Vagina (tissue), 2 donors: ENCODE measurements around the gene XKRX.

Experiments used
- POLR2A ChIP-seq, 2 donors: fragments of 450-650 bp; IDR thresholded peaks; one replicate each; pipeline ENCODE4 v1.6.1; 2017; ENCODE audit warnings: antibody characterized with exemption in 2 of 2, mild to moderate bottlenecking in 2 of 2, moderate library complexity in 2 of 2
- POLR2AphosphoS5 ChIP-seq, 2 donors: sonication (generic); formaldehyde crosslinking; IDR thresholded peaks; one replicate each; pipeline ENCODE4 v1.9.0; 2017; ENCODE audit warnings: antibody characterized with exemption in 2 of 2, mild to moderate bottlenecking in 2 of 2, low read depth in 1 of 2; ENCODE audit not compliant: insufficient read depth in 1 of 2
- TF ChIP-seq, protein P1 (sequence below), 3 experiments: fragments of 450-650 bp in 2 of 3; fragments of 200-600 bp in 1 of 3; sonication (generic) in 1 of 3; IDR thresholded peaks; one replicate each; pipeline ENCODE4 v1.5.1; 2017 to 2019; ENCODE audit warnings: antibody characterized with exemption in 3 of 3, mild to moderate bottlenecking in 2 of 3, moderate library complexity in 2 of 3

DNA sequence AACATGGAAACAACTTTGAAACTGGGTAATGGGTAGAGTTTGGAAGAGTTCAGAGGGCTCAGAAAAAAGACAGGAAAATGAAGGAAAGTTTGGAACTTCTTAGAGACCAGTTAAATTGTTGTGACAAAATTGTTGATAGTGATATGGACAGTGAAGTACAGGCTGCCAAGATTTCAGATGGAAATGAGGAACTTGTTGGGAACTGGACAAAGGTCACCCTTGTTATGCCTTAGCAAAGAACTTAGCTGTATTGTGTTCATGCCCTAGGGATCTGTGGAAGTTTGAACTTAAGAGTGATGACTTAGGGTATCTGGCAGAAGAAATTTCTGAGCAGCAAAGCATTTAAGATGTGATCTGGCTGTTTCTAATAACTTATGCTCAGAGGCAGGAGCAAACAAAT is 35.6 kb upstream of the XKRX start:
- TF ChIP-seq, protein P1, sequence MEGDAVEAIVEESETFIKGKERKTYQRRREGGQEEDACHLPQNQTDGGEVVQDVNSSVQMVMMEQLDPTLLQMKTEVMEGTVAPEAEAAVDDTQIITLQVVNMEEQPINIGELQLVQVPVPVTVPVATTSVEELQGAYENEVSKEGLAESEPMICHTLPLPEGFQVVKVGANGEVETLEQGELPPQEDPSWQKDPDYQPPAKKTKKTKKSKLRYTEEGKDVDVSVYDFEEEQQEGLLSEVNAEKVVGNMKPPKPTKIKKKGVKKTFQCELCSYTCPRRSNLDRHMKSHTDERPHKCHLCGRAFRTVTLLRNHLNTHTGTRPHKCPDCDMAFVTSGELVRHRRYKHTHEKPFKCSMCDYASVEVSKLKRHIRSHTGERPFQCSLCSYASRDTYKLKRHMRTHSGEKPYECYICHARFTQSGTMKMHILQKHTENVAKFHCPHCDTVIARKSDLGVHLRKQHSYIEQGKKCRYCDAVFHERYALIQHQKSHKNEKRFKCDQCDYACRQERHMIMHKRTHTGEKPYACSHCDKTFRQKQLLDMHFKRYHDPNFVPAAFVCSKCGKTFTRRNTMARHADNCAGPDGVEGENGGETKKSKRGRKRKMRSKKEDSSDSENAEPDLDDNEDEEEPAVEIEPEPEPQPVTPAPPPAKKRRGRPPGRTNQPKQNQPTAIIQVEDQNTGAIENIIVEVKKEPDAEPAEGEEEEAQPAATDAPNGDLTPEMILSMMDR (IDR thresholded peaks at IDR 0.05), result no peak
- TF ChIP-seq POLR2AphosphoS5 (IDR thresholded peaks at IDR 0.05; ENCODE audit: insufficient read depth in 1 of 2, low read depth in 1 of 2) (no peak), POLR2A (IDR thresholded peaks at IDR 0.05) (no peak)
